ENCODE results near the gene CD276.
"Not testable (repeated sequence)": the region's sequence is repeated elsewhere in the genome, so short reads cannot be mapped to it uniquely, and the experiment has no call there.

CD276 gene

DNA sequence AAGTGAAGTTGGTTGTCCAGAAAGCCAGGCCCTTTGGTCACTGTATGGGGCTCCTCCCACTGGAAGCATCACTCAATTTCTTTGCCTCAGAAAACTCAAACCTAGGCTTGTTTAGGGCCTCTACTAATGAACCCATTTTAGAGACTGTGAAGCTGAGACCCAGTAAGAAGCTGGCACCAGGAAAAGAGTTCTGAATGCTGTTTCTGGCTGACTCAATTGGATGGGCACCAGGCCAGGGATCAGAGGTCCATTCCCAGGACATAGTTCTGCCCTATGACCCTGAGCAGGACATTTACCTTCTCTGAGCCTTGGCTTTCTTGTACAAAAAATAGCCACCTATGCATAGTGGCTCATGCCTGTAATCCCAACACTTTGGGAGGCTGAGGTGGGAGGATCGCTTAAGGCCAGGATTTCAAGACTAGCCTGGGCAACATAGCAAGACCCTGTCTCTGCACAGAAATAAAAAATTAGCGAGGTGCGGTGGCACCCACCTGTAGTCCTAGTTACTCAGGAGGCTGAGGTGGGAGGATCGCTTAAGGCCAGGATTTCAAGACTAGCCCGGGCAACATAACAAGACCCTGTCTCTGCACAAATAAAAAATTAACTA lies 30.6 kb downstream of the CD276 start:
- no peak for DNase-seq

DNA sequence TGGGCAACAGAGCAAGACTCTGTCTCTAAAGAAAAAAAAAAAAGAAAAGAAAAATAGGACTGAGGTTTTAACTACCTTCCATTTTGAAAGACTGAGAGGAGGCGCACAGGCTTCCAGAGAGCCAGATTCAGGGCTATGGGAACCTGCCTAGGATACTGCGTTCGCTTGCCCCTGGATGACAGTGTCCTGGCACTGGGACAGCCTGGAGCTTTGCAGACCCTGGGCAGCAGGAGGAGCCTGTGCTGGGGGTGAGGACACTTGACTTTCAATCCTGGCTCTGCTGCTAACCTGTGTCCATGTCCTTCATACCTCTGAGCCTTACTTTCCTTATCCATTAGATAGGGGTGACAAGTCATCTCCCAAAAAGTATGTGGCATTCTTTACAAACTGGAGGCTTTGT lies 31.2 kb downstream of the CD276 start:
- DNase-seq = no peak

DNA sequence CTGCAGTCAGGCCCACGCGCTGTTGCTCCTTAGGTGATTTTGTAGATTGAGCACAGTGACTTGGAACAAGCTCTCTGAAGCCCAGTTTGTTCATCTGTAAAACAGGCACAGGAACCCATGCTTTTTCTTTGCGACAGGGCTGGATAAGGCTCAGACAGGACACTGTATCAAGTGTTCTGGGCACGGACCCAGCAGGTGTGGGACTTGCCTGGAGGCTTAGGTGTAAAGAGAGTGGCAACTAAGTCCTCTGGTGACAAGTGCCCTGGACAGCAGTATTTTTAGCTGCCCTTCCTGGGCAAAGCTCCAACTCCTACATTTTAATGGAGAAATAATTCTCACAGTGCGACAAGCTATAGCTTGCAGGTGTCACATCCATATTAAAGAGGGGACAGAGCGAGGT lies 32.2 kb downstream of the CD276 start:
- no peak for DNase-seq

DNA sequence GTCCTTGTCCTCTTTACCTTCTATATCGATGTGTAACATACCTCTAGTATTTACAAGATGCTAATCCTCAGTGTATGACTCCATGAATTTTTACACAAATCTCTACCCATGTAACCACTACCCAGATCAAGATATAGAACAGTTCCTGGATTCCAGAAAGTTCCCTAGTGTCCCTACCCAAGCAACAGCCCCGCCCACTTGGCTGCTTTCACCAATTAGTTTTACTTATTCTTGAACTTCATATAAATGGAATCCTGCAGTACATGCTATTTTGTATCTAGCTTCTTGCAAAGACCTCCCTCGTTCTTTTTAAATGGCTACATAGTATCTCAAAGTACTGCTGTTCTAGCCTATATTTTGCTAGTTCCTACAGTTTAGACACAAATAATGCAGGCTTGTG lies 33.0 kb downstream of the CD276 start:
- no peak for DNase-seq

DNA sequence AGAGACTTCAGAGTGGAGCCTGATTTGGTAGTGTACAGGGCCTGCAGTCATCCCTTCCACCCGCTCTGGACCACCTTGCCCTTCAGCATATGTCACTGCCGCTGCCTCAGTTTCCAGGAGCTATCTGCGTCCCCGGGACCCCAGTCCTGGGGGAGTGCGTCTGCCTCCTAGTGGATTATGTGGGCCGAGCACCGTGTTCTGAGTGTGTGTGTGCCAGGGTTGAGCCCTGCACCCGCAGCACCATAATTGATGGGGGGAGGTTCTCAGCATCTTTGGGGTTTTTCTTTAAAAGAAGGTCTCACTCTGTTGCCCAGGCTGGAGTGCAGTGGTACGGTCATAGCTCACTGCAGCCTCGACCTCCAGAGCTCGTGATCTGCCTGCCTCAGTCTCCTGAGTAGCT lies 33.6 kb downstream of the CD276 start:
- DNase-seq = no peak

DNA sequence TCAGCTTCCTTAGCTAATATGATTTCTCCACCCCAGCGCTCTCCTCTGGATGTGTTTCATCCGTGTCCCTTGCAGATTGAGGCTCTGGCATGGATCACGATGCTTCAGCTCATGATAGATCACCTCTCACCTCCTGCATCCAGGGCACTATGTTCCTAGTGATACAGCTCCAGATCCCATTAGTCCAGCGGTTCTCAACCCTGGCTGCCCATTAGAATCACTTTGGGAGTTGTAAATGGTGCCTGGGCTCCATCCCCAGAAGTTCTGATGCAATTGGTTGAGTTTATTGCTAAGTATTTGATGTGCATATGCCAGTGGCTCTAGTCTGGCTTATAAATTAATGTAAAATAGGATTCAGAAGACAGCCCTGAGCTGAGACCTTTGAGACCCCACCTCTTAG lies 34.5 kb downstream of the CD276 start:
- DNase-seq = no peak

DNA sequence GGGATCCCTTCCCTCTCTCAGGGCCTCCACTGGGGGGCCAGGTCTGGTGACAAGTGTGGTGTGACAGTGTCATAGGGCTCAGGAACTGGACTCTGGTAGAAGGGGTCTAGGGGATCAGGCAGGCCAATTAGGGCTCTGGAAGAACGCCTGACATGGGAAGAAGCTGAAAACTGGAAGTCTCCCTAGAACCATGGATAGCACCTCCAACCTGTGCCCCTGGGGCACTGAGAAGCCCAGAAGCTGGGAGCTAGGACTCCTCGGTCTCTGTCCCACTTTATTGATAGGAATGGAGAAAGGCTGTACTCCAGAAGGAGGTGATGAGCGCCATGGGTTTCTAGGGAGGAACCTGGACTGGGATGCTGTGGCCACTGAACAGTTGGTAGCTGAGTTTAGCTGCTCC lies 38.2 kb downstream of the CD276 start:
- DNase-seq = no peak

DNA sequence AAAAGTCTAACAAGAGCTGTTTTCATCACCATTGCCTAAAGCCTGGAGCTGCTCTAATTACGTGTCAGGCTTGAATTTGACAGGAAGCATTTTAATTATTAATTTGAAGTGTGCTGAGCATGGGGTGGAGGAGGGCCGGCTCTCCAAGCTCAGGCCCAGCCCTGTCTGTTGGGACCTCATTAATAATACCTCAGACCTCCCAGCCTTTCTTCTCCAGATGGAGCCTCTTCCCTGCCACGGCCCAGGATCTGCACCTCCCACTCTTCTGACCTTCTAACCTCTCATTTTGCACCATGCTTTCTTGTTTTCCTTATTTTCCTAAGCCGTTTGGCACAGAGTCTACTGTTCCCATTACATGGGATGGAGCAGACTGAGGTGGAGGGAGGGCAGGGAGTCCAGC lies 39.0 kb downstream of the CD276 start:
- no peak for DNase-seq

DNA sequence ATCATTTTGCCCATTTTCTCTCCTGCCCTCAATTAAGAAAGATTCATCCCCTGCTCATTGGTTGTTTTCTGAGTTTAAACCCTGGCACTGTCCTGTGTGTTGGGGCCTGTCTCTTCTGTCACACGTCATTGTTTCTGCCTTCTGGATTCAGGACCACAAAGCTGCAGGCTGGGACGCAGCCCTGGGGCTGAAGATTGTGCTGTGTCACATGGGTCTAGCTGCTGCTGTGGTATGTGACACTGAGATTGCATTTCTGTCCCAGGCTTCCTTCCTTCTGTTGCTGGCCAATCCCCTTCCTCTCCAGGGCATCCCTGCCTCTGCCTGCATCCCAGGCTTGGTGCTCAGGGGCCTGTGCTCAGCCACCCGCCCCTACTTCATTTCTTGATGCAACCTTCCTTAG lies 40.0 kb downstream of the CD276 start:
- no peak for DNase-seq

DNA sequence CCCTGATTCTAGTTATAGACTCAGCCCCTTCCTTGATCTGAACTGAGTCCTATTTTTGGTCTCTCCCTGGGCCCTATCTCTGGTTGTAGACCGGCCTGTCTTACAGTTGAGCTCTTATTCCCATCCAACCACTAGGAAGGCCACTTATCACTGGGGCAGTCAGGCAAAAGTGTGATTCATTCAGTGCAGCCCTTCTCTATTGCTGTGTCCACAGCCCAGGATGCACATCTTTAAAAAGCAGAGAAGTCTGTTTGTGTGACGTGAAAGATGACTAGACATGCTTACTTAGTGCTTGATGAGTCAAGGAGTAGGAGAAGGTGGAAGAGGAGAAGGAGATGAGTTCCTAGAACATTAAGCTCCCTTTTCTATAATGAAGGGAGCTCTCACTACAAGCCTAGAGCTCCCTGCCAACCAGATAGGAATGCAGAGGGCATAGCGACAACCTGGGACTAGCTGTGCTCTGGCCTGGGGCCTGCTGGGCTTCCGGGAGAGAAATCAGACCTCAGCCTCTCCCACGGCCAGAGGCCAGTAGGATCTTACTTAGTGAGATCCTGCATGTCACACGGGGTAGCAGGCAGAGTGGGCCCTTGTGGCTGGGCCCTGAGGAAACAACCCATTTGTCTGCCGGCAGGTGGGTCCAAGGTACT lies 43.3 kb downstream of the CD276 start:
- DNase-seq = no peak

DNA sequence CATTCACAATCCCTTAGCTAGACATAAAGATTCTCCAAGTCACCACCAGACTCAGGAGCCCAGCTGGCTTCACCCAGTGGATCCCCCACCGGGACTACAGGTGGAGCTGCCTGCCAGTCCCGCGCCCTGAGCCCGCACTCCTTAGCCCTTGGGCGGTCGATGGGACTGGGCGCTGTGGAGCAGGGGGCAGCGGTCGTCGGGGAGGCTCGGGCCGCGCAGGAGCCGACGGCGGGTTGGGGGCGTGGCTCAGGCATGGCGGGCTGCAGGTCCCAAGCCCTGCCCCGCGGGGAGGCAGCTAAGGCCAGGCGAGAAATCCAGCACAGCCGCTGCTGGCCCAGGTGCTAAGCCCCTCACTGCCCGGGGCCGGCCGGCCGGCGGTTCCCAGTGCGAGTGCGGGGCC lies 47.9 kb downstream of the CD276 start:
- DNase-seq = not testable (repeated sequence)

DNA sequence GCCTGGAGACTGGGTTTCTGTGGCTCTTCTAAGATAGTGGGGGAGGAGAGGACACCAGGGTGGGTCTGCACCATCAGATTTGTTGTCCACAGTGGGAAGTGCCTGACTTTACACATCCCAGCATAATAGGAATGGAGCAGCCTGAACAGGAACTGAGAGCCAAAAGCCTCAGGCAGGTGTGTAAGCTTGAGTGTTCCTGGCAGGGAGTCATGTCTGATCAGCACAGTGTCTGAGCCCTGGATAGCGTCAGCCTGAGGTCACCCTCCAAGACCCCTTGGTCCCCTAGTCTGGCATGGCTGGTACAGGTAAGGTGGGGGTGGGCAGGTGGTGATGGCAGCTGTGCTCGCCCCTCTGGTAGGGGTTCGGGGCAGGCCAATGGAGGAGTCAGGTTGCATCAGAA lies 48.7 kb downstream of the CD276 start:
- no peak for DNase-seq

DNA sequence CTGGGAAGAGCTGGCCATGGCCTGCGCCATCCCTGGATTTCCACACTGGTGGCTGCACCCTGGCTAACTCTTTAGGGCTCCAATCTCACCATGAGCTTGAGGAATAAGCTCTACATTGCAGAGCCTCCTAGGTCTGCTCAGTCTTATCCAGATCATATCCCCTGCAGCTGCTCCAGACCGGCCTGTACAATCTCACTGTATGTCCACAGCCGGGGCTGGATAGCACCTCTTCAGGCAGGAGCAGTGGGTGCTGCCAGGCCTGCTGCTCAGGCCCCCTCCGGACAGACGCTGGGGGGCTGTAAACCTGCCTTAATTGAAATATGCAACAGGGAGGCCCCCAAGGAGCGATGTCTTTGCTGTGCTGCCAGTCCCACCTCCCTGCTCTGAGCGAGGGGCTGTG lies 53.4 kb downstream of the CD276 start:
- no peak for DNase-seq

DNA sequence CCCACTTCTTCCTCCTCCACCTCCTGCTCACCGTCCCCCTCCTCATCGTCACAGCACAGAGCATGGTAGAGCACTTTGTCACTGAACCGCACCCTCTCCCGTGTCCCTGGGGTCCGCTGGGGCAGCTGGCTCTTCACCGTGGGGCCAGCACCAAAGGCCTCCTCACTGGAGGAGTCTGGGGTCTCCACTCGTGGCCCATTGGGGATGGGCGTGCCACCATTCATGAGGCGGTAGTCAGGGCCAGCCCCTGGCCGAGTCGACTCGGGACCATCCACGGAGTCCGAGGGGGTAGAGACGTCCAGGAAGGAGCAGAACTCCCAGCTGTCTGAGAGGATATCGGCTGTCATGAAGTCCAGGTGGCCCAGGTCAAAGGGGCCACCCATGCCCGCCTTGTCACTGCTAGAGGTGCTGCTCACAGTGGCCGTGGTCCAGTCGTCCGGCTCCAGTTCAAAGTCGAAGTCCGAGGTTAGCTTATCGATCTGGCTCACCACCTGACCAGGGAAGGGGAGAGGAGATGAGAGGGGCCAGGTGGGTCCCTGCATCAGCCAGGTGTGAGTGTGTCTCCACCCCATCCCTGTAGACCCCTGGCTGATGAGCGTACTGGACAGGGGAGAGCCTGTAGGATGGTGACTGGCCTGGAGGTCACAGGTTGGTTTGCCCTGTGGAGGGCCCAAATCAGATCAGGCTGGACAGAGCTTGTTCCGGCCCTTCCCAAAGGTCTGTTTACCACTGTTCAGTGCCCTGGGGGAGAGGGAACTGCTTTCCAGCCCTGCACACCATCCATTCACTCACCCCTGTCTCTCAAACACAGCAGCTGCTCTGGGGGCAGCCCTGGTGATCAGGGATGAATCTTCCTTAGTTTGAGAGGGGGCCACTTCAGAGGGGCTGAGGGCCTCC lies 56.2 kb downstream of the CD276 start:
- DNase-seq = no peak

DNA sequence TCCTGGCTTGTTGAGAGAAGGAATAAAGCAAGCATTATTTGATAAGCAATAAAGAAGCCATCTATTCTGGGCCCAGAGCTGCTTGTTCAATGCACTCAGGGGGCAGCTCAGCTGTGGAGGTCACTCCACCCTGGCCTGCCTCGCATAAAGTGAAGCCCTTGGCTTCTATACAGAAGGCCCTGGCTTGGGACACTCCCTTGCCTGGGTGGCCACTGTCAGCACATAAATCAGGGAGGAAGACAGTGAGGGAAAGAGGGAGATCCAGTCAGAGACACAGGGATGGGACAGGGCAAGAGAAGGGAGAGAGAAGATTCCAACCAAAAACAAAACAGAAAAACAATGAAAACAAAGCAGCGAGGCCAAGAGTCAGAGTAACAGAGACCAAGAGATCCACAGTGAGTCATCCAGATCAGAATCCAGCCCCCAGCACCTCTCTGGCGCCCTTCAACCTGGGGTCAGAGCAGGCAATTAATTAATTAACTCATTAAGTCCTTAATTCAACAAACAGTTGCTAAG lies 57.2 kb downstream of the CD276 start:
- DNase-seq = no peak

DNA sequence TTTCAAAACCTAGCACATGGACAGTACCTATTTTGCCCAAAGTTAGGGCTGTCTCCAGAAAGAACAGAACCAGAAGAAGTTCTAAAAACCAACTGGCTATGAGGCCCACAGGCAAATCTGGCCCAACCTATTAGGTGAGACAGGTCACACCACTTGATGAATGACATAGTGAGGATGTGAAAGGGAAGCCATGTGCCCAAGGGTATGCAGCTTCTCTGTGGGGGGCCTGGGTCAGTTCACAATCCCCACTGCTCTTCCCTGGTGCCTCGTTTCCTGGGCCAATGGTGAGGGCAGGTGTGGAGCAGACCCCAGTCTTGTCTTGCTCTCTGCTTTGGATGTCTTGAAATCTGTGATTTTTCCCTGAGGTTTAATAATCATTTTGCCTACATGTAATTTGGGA lies 60.1 kb downstream of the CD276 start:
- DNase-seq = no peak

DNA sequence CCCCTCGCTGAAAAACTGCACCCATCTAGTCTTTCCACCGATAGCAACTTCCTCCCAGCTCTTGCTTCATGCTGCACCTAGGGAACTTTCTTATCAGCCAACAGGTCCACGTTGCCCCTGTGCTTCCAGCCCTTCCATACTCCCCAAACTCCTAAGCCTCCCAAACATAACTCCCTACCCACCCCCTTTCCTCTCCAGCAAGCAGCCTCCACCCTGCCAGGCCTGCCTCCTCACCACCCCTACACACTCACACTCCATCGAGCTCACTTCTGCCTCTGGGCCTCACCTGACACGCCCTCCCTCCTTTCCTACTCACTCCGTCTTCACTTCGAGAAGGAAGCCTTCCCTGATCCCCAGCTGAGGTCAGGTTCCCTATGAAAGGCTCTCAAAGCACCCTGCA lies 60.9 kb downstream of the CD276 start:
- no peak for DNase-seq

DNA sequence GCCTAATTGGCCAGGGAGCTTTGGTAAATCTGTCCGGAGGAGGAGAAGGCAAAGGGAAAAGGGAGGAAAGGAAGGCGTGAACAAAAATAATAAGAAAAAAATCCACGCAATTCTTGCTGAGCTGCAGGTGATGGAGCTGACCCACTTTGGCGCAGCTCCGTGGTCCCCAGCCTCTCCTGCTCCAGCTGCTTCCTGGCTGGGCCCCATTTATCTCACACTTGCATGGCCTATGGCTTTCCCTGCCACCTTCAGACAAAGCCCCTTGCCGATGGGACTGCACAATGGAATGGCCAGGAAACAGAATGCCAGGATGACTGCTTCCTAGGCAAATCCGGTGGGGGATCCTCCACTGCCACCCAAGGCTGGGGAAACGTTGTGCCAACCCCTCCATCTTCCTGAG lies 62.1 kb downstream of the CD276 start:
- no peak for DNase-seq

DNA sequence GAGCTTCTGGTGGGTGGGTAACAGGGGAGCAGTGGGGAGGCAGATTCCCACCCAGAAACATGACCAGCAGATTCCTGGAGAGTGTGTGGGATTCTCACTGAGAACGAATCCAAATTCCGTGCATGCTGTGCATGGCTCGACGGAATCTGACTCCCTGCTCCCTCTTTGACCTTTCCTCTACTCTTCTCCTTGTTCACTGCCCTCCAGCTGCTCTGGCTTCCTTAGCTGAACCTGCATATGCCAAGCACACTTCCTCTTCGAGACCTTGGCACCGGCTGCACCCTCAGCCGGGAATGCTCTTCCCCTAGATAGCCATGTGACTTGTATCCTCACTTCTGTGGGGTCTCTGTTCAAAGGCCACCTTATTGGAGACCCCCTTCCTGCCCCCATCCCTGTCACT lies 62.7 kb downstream of the CD276 start:
- DNase-seq = no peak

DNA sequence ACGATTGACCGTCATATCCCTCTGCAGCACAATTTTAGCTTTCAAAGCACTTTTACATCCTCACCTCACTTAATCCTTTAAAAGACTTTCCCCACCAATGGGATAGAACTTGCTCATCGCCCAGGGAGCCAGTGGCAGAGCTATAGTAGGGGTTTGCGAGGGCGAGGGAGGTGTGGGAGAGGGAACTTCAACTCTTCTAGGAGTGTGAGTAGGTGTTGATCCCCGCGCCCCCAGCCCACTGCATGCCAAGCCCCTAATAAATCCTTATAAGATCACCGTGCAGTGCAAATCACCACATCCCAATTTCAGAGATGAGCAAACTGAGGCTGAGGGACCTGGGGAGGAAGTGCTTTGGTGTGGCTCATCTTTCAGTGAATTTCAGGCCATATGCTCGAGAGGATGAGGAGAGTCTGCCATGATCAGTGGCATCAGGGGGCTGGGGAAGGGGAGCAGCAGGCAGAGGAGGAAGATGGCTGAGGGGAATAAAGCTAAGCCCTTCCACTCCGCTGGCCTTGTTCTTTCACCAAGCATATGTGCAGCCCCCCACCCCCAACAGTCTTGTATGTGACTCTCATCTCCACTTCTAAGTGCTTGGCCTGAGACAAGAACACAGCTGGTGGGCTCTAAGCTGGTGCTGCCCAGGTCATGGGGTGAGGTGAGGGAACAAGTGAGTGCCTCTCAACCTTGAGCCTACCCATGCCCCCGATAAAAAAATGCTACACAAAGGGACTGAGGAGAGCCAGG lies 63.8 kb downstream of the CD276 start:
- no peak for DNase-seq

DNA sequence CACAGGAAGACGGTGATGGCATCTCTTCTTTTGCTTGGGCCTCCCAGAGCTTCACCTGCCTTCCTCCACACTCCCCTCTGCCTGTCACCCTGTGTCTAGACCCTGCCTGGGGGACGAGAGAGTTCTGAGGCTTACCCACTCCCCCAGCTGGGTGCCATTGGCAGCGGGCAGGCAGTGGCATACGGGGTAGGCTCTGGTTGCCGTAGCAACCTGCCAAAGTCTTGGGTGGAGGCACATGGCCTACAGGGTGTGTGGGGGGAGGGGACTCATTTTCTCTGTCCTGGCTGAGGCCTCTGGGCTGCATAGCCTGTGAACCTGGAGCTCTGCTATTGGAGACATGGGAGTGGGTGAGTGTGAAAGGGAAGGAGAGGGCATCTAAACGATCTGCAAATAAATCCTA lies 64.5 kb downstream of the CD276 start:
- DNase-seq = no peak

DNA sequence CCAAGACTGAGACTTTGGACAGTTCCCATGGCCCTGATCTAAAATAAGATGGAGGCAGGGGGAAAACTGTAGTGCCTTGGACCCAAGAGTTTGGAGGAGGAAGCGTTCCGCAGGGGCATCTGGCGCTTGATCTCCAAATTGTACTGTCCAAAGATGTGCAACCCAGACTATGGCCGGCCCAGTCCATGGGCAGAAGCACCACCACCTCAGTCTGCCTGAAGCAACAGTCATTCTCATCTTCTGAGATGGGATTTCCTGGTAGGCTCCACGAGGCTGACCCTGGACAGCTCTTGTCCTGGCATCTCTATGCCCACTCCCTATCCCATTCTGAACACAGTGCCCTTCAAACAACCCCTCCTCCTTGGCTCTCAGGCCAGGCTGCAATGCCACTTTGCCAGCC lies 65.3 kb downstream of the CD276 start:
- DNase-seq = no peak

DNA sequence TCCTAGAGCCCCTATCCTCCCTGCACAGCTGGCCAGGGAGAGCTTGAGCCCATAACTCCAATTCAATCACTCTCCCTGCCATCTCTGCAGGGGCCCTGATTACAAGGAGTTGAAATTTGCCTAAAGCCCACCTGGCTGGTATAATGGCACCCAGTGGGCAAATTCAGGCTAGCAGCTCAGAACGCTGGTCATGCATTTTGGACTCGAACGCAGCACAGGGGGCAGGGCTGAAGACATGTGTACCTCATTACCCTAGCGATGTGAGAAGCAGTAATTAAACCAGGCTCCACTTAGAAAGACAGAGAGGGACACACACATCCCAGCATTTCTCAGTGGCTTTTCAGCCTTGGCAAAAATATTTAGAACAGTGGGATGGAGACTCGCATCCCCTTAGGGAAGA lies 65.8 kb downstream of the CD276 start:
- no peak for DNase-seq

All from activated naive CD4-positive, alpha-beta T cell treated with anti-CD3 and anti-CD28 coated beads, Interleukin-2, amount 50 U/mL, for 16 hours (primary cell).